Measurements from ENCODE around the gene CLMP. TPM values are rescaled to one million over a fixed set of nuclear protein-coding genes. Genes with fewer than 3 reads are reported as not detected.

Gene CLMP
- total and polyA plus RNA-seq, 4 donors = 0.12 to 1.3 (median 0.35) TPM

DNA sequence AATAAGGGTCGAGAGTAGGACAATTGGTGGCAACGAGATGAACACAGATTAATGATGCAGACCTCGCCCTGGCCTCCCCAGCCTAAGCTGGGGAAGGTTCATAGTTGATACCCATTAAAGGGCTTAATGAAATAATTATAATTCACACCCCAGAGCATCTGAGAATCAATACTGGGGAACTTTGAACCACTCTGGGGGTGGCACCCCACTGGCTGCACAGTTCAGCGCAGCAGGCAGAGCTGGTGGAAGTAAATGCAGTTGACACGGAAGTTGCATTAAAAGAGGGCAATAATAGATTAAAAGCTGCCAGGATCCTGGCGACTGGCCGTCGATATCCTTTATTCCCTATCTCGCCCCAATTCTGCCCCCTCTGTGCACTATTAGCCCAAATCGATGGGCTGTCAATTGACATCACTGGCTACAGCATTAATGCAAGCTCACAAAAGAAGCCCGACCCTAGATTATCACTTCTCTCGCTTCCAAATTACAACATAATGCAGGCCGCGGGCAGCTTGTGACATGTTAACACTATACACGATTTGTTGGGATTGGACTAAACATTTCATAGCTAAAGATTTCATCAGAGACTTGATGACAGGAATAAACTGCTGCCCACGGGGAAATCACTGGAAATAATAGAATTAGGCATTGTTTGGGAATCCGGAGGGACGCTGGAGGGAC, 147.6 kb downstream of the CLMP start:
- no peaks in the 10 kb centered on the region for H3K9me3 ChIP-seq (ENCODE audit: control insufficient read depth in 4 of 4, low read length in 3 of 4)
- WGBS = 87% methylated on average over 18 of the region's 18 CpGs
- H3K4me3 ChIP-seq (ENCODE audit: low read depth in 1 of 3, low read length in 3 of 3) = no peak overlapping the region
- no peak overlapping the region for H3K9ac ChIP-seq (ENCODE audit: low read depth in 1 of 2, low read length in 2 of 2)
- no peaks in the 10 kb centered on the region for H3K27me3 ChIP-seq (ENCODE audit: control insufficient read depth in 4 of 4, insufficient read depth in 4 of 4, low read length in 3 of 4)
- no peaks in the 10 kb centered on the region for H3K4me1 ChIP-seq (ENCODE audit: control insufficient read depth in 4 of 4, insufficient read depth in 4 of 4, low read length in 3 of 4)
- DNase-seq (ENCODE audit: low spot score) = no peak
- H3K36me3 ChIP-seq (ENCODE audit: control insufficient read depth in 4 of 4, insufficient read depth in 3 of 4, low read depth in 1 of 4, low read length in 3 of 4) = no peaks in the 10 kb centered on the region
- TF ChIP-seq FOXA1 (IDR thresholded peaks at IDR 0.05) (no peak), NR2F2 (IDR thresholded peaks at IDR 0.05) (no peak)
- no peak overlapping the region for H3K27ac ChIP-seq (ENCODE audit: low read depth in 1 of 2, low read length in 2 of 2)

DNA sequence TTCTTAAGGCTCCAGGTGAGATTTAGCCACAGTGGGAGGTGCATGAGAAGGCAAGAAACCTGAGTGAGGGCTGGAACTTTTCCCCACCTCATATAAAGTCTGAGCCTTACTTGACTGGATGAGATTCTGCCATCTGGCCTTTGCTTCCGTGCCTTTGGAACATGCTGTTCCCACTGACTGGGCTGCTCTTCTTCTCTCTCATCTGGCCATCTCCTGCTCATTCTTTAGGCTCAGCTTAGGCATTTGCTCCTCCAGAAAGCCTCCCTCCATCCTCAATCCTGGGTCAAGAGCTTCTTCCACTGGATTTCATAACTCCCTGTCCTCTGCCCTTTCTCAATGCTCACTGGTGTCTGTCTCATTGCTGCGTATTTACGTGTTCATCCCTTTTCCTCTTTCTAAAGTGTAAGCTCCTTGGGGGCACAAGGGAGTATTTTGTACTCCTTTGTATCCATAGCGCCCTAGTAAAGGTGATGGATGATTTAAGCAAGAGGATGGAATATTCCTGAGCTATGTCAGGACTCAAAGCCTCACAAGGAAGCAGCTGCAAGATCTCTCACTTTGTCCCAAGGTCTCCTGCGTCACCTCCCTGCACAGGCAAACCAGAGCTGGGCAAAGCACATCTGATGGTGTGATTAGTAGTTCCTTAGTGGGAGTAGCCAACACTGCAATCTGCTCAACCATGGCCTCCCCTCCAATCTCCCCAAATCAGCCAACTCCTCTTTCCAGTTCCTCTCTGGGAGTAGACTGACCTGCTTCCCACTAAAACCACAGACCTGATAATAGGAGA, 148.4 kb downstream of the CLMP start:
- WGBS = 88% methylated on average over 5 of the region's 5 CpGs
- no peak for DNase-seq (ENCODE audit: low spot score)
- Histone ChIP-seq H3K27me3 (ENCODE audit: control insufficient read depth in 4 of 4, insufficient read depth in 4 of 4, low read length in 3 of 4) (no peaks in the 10 kb centered on the region), H3K36me3 (ENCODE audit: control insufficient read depth in 4 of 4, insufficient read depth in 3 of 4, low read depth in 1 of 4, low read length in 3 of 4) (no peaks in the 10 kb centered on the region), H3K27ac (ENCODE audit: low read depth in 1 of 2, low read length in 2 of 2) (no peak overlapping the region), H3K9me3 (ENCODE audit: control insufficient read depth in 4 of 4, low read length in 3 of 4) (no peaks in the 10 kb centered on the region), H3K4me1 (ENCODE audit: control insufficient read depth in 4 of 4, insufficient read depth in 4 of 4, low read length in 3 of 4) (no peaks in the 10 kb centered on the region), H3K9ac (ENCODE audit: low read depth in 1 of 2, low read length in 2 of 2) (no peak overlapping the region), H3K4me3 (ENCODE audit: low read depth in 1 of 3, low read length in 3 of 3) (no peak overlapping the region)
- TF ChIP-seq TAF1 (conservative IDR thresholded peaks at IDR 0.05) (no peak), HNF4A (conservative IDR thresholded peaks at IDR 0.05) (no peak), JUND (IDR thresholded peaks at IDR 0.05) (no peak), SP1 (IDR thresholded peaks at IDR 0.05) (no peak)
- TF ChIP-seq, protein P1, sequence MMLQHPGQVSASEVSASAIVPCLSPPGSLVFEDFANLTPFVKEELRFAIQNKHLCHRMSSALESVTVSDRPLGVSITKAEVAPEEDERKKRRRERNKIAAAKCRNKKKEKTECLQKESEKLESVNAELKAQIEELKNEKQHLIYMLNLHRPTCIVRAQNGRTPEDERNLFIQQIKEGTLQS (IDR thresholded peaks at IDR 0.05) = no peak

DNA sequence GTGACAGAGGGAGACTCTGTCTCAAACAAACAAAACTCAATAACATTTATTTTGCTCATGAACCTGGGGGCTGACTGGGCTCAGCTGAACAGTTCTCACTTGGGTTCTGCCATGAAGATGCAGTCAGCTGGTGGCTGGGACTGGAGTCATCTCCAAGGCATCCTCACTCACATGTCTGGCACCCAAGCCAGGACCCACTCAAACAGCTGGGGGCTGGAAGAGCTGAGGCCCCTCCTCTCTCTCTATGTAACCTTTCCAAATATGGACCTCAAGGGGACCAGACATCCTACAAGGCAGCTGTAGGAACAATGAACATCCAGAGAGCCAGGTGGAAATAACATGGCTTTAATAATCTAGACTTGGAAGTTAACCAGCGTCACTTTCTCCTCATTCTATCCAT, 149.9 kb downstream of the CLMP start:
- Histone ChIP-seq H3K9ac (ENCODE audit: low read depth in 1 of 2, low read length in 2 of 2) (no peak overlapping the region), H3K27ac (ENCODE audit: low read depth in 1 of 2, low read length in 2 of 2) (no peak overlapping the region), H3K36me3 (ENCODE audit: control insufficient read depth in 4 of 4, insufficient read depth in 3 of 4, low read depth in 1 of 4, low read length in 3 of 4) (no peaks in the 10 kb centered on the region), H3K9me3 (ENCODE audit: control insufficient read depth in 4 of 4, low read length in 3 of 4) (no peaks in the 10 kb centered on the region), H3K4me1 (ENCODE audit: control insufficient read depth in 4 of 4, insufficient read depth in 4 of 4, low read length in 3 of 4) (no peaks in the 10 kb centered on the region), H3K27me3 (ENCODE audit: control insufficient read depth in 4 of 4, insufficient read depth in 4 of 4, low read length in 3 of 4) (no peaks in the 10 kb centered on the region), H3K4me3 (ENCODE audit: low read depth in 1 of 3, low read length in 3 of 3) (no peak overlapping the region)
- WGBS = 97% methylated on average over 1 of the region's 1 CpG
- DNase-seq (ENCODE audit: low spot score) = no peak
- TF ChIP-seq FOXA2 (IDR thresholded peaks at IDR 0.05) = no peak
- no peak for TF ChIP-seq TAF1 (conservative IDR thresholded peaks at IDR 0.05)
- TF ChIP-seq, protein P2, sequence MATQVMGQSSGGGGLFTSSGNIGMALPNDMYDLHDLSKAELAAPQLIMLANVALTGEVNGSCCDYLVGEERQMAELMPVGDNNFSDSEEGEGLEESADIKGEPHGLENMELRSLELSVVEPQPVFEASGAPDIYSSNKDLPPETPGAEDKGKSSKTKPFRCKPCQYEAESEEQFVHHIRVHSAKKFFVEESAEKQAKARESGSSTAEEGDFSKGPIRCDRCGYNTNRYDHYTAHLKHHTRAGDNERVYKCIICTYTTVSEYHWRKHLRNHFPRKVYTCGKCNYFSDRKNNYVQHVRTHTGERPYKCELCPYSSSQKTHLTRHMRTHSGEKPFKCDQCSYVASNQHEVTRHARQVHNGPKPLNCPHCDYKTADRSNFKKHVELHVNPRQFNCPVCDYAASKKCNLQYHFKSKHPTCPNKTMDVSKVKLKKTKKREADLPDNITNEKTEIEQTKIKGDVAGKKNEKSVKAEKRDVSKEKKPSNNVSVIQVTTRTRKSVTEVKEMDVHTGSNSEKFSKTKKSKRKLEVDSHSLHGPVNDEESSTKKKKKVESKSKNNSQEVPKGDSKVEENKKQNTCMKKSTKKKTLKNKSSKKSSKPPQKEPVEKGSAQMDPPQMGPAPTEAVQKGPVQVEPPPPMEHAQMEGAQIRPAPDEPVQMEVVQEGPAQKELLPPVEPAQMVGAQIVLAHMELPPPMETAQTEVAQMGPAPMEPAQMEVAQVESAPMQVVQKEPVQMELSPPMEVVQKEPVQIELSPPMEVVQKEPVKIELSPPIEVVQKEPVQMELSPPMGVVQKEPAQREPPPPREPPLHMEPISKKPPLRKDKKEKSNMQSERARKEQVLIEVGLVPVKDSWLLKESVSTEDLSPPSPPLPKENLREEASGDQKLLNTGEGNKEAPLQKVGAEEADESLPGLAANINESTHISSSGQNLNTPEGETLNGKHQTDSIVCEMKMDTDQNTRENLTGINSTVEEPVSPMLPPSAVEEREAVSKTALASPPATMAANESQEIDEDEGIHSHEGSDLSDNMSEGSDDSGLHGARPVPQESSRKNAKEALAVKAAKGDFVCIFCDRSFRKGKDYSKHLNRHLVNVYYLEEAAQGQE (IDR thresholded peaks at IDR 0.05) = no peak
- TF ChIP-seq, protein P3, sequence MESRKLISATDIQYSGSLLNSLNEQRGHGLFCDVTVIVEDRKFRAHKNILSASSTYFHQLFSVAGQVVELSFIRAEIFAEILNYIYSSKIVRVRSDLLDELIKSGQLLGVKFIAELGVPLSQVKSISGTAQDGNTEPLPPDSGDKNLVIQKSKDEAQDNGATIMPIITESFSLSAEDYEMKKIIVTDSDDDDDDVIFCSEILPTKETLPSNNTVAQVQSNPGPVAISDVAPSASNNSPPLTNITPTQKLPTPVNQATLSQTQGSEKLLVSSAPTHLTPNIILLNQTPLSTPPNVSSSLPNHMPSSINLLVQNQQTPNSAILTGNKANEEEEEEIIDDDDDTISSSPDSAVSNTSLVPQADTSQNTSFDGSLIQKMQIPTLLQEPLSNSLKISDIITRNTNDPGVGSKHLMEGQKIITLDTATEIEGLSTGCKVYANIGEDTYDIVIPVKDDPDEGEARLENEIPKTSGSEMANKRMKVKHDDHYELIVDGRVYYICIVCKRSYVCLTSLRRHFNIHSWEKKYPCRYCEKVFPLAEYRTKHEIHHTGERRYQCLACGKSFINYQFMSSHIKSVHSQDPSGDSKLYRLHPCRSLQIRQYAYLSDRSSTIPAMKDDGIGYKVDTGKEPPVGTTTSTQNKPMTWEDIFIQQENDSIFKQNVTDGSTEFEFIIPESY (IDR thresholded peaks at IDR 0.05) = no peak
